GM12865 (cell line): ENCODE results near the gene PON1.

ENCODE experiments used
- DNase-seq: peaks from one replicate; pipeline ENCODE4 v3.0.0; 2010; ENCODE audit warnings: low read depth
- H3K4me3 ChIP-seq: 2 replicates; pipeline ENCODE4 v1.5.1; 2011; ENCODE audit warnings: mild to moderate bottlenecking, low read depth, low read length, control low read depth
- TF ChIP-seq, protein P1 (sequence below): IDR thresholded peaks from 2 replicates; pipeline ENCODE4 v1.5.1; 2011; ENCODE audit warnings: low read length, control low read depth, low read depth, inconsistent platforms; ENCODE audit not compliant: insufficient read depth; ENCODE audit errors: missing control alignments

PON1 gene

DNA sequence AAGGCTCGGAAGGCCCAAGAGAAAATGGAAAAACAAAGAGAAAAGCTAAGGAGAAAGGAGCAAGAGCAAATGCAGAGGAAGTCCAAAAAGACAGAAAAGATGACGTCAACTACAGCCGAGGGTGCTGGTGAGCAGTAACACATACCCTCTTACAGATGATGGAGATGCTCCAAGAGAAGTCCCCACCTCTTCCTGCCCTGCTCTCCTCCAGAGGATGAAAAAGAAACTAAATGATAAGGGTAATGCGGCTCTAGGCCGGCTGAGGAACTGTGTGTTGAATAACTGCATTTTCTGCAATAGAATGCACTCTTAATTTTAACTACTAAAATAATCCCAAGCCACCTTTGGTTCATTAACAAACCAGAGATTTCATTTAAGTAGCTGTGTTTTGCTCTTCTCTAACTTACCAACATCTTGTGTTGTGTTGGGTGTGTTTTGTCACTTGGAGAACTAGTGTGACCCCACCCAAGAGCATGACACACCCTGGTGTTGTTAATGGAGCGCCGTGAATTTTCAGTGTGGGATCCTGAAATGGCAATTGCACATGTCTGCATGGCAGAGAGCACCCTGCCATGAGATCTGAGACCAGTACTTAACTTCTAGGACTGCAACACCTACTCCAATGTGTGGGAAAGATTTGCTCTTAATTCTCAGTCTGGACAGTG, 34.0 kb downstream of the PON1 start:
- no peak for DNase-seq
- TF ChIP-seq, protein P1, sequence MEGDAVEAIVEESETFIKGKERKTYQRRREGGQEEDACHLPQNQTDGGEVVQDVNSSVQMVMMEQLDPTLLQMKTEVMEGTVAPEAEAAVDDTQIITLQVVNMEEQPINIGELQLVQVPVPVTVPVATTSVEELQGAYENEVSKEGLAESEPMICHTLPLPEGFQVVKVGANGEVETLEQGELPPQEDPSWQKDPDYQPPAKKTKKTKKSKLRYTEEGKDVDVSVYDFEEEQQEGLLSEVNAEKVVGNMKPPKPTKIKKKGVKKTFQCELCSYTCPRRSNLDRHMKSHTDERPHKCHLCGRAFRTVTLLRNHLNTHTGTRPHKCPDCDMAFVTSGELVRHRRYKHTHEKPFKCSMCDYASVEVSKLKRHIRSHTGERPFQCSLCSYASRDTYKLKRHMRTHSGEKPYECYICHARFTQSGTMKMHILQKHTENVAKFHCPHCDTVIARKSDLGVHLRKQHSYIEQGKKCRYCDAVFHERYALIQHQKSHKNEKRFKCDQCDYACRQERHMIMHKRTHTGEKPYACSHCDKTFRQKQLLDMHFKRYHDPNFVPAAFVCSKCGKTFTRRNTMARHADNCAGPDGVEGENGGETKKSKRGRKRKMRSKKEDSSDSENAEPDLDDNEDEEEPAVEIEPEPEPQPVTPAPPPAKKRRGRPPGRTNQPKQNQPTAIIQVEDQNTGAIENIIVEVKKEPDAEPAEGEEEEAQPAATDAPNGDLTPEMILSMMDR: no peak
- no peak overlapping the region for H3K4me3 ChIP-seq

DNA sequence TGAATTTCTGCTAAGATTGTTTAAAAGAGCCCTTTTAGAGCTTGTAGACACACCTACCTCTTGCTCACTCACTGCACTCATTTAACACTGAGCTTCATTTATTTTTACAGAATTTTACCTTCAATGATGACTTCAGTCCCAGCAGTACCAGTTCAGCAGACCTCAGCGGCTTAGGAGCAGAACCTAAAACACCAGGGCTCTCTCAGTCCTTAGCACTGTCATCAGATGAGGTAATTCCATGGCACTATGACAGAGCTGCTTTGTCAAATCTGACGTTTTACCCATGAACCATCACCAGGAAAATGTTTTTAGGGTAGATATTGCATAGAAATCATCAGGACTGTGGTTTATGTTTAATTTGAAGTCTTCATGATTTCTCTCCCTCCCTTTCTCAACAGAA, 38.2 kb downstream of the PON1 start:
- no peak for DNase-seq
- TF ChIP-seq, protein P1: no peak
- H3K4me3 ChIP-seq: no peak overlapping the region

DNA sequence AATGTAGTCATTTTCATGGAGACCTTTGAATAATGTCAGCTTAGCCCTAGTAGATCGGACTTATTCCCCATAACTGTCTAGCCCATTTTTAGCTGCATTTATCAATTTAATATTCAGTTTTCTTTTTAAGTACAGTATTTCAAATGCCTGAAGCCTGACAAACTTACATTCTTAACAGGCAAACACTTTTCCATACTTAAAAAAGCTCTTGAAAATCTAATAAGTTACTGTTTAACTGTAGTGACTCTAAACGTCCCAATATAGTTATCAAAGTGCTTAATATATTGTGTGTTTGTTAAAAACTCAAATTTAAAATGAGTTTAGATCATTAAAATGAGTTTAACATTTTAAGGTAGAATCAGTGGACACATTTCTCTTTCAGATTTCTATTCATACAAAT, 44.9 kb downstream of the PON1 start:
- no peak for DNase-seq
- H3K4me3 ChIP-seq: no peak overlapping the region
- TF ChIP-seq, protein P1: no peak

DNA sequence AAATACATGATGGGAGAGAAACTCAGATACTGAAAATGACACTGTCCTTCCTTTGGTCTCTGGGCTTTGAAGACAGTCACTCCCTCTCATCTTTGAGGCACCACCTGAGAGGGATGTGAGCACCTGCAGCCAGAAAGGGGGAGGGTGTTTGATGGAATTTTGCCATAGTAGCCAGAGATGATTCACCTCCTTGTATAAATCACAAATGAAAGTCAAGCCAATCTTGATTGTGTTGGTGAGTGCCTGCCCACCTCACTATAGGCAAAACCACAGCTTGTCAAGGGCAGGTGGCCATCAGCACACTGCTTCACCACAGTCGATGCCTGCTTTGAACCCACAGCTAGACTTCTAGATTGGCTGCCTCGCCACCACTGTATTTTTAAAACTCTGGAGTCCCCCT, 48.2 kb downstream of the PON1 start:
- no peak for DNase-seq
- H3K4me3 ChIP-seq: no peak overlapping the region
- TF ChIP-seq, protein P1: no peak

DNA sequence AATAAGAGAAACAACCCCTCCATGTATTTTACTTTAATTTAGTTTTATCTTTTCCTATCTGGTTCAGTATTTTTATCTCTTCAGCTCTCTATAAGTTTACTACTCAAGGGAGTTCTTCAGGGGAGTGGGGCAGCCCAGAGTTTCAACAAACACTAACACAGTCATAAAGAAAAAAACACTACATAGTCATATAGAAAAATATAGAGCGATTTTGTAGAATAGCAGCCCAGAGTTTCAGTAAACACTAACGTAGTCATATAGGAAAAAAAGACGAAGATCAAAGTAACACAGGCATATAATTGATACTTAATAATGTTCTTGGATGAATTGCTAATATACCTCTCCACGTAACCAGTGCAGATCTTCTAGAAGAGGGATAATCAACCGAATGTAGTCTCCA, 54.7 kb downstream of the PON1 start:
- H3K4me3 ChIP-seq: no peak overlapping the region
- TF ChIP-seq, protein P1: no peak
- no peak for DNase-seq

DNA sequence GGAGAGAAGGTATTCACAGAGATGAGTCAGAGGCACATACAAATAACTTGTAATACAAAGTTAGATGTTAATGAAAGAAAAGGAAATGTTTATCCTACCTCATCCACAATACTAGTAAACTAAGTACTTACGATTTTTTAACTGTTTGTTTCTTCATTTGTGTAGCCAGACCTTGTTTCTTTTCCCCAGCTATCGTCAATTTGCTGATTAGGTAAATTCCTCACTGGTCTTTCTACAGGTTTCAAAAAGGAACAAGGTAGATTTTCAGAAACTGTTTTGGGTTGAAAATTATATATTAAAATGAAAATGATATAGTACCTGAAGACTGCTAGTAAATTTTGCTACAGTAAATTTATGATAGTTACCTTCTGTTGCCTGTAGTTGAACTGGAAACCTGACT, 56.6 kb downstream of the PON1 start:
- no peak overlapping the region for H3K4me3 ChIP-seq
- no peak for DNase-seq
- TF ChIP-seq, protein P1: no peak

DNA sequence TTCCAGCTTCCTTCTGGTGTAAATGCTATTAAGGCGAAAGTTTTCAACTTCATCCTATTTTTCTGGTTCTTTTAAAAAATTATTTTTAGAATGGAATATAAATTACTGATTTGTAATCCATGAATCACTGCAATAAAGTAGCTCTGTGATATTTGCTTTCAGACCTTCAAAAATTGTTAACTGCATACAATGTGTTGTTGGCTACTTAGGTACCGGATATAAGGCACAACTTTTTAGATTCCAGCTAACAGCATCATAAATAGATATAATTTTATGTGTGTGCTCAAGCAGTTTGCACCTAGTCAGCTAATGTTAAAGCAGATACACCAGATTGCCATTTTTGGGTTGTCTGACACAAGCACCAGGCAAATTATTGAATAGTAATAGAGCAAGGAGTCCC, 58.7 kb downstream of the PON1 start:
- no peak for DNase-seq
- TF ChIP-seq, protein P1: no peak
- H3K4me3 ChIP-seq: no peak overlapping the region
